ENCODE results near the gene WIPF2.

The WIPF2 gene

GRCh38 chr17:40327735-40328385 is 108.8 kb downstream of the WIPF2 start:
- no peak for TF ChIP-seq CTCF (IDR thresholded peaks at IDR 0.05)

GRCh38 chr17:40328386-40328766 is 109.3 kb downstream of the WIPF2 start:
- TF ChIP-seq CTCF (IDR thresholded peaks at IDR 0.05) = no peak

- no peak for TF ChIP-seq CTCF (IDR thresholded peaks at IDR 0.05)
Observed at GRCh38 chr17:40329839-40330794, 111.0 kb downstream of the WIPF2 start.

- no peak for TF ChIP-seq CTCF (IDR thresholded peaks at IDR 0.05)
Observed at GRCh38 chr17:40330850-40331470, 111.9 kb downstream of the WIPF2 start.

- no peak for TF ChIP-seq CTCF (IDR thresholded peaks at IDR 0.05)
Observed at GRCh38 chr17:40331743-40332641, 112.9 kb downstream of the WIPF2 start.

Measured in LNCAP (cell line).